Measurements from ENCODE around the gene SLC16A12.
A peak's percentile ranks its signal among the peaks of the same experiment; 100 is the strongest.

SLC16A12 gene

GRCh38 chr10:89438525-89438924 lies 96.9 kb downstream of the SLC16A12 start:
- Histone ChIP-seq H3K9me3 (ENCODE audit: control insufficient read depth, low read length) (no peaks in the 10 kb centered on the region), H2BK15ac (ENCODE audit: low read depth, poor library complexity, severe bottlenecking) (no peak overlapping the region), H3K14ac (ENCODE audit: low read length in 2 of 2) (no peak overlapping the region), H3K79me1 (replicated peaks; ENCODE audit: low read length, poor library complexity, severe bottlenecking) (no peaks in the 10 kb centered on the region), H3K4me3 (ENCODE audit: insufficient read depth in 1 of 2, low read depth in 1 of 2, low read length in 2 of 2) (no peak overlapping the region), H3K18ac (ENCODE audit: low read depth in 1 of 2, low read length in 2 of 2) (peak overlapping the region in 1 of 2 experiments; percentile 18), H3K4me2 (ENCODE audit: low read length, poor library complexity, severe bottlenecking) (no peak overlapping the region), H4K91ac (ENCODE audit: low read length) (no peak overlapping the region), H2BK12ac (ENCODE audit: low read length in 2 of 2) (peak overlapping the region in 1 of 2 experiments; percentile 87), H2BK5ac (ENCODE audit: low read depth, low read length, poor library complexity, severe bottlenecking) (no peak overlapping the region), H2AK5ac (ENCODE audit: low read length, severe bottlenecking) (peak overlapping the region; percentile 46), H3K27me3 (ENCODE audit: control insufficient read depth in 1 of 2, insufficient read depth in 1 of 2, low read length in 2 of 2) (no peaks in the 10 kb centered on the region), H3K36me3 (ENCODE audit: control insufficient read depth in 1 of 2, insufficient read depth in 2 of 2, low read depth in 1 of 2, low read length in 2 of 2) (no peaks in the 10 kb centered on the region), H3K4ac (ENCODE audit: low read depth in 1 of 2, low read length in 2 of 2) (no peak overlapping the region), H3K27ac (ENCODE audit: low read length, poor library complexity, severe bottlenecking) (no peak overlapping the region), H3K9ac (ENCODE audit: low read length) (no peak overlapping the region), H2AFZ (ENCODE audit: low read depth, low read length) (no peak overlapping the region), H2BK120ac (ENCODE audit: low read depth, low read length) (no peak overlapping the region), H3K23ac (ENCODE audit: low read length in 2 of 2) (no peak overlapping the region), H3K4me1 (ENCODE audit: control insufficient read depth, insufficient read depth, low read depth, low read length) (no peaks in the 10 kb centered on the region), H4K8ac (ENCODE audit: low read length) (no peak overlapping the region)
- 52% methylated on average over 4 of the region's 4 CpGs for WGBS
- peak; percentile 57 for DNase-seq

DNA sequence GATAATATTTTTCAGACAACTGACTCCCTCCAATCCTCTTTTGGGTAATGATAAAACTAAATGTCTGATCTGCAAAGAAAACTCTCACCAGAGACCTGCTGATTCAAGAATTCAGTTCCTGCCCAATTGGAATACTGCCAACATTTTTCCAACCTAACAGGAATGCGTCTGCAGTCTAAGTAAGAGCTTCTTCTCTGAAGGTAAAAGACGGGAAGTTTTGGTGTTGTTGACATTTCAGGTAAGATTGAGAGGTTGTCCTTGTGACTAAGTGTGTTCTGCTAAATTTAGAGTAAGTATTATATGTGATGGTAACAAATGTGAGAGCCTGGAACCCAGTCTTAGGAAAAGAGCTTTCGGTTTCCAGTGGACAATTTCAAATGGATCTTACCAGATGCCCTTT lies 103.4 kb downstream of the SLC16A12 start:
- Histone ChIP-seq H3K79me1 (replicated peaks; ENCODE audit: low read length, poor library complexity, severe bottlenecking) (no peaks in the 10 kb centered on the region), H3K4ac (ENCODE audit: low read depth in 1 of 2, low read length in 2 of 2) (no peak overlapping the region), H3K4me1 (ENCODE audit: control insufficient read depth, insufficient read depth, low read depth, low read length) (peaks cover 7% of the 10 kb centered on the region), H3K23ac (ENCODE audit: low read length in 2 of 2) (no peak overlapping the region), H2AK5ac (ENCODE audit: low read length, severe bottlenecking) (no peak overlapping the region), H3K9ac (ENCODE audit: low read length) (no peak overlapping the region), H3K27ac (ENCODE audit: low read length, poor library complexity, severe bottlenecking) (peak overlapping the region; percentile 66), H2AFZ (ENCODE audit: low read depth, low read length) (no peak overlapping the region), H4K8ac (ENCODE audit: low read length) (no peak overlapping the region), H3K4me2 (ENCODE audit: low read length, poor library complexity, severe bottlenecking) (no peak overlapping the region), H3K14ac (ENCODE audit: low read length in 2 of 2) (no peak overlapping the region), H4K91ac (ENCODE audit: low read length) (no peak overlapping the region), H2BK12ac (ENCODE audit: low read length in 2 of 2) (no peak overlapping the region), H3K18ac (ENCODE audit: low read depth in 1 of 2, low read length in 2 of 2) (no peak overlapping the region), H2BK120ac (ENCODE audit: low read depth, low read length) (no peak overlapping the region), H3K9me3 (ENCODE audit: control insufficient read depth, low read length) (no peaks in the 10 kb centered on the region), H2BK15ac (ENCODE audit: low read depth, poor library complexity, severe bottlenecking) (no peak overlapping the region), H2BK5ac (ENCODE audit: low read depth, low read length, poor library complexity, severe bottlenecking) (no peak overlapping the region), H3K4me3 (ENCODE audit: insufficient read depth in 1 of 2, low read depth in 1 of 2, low read length in 2 of 2) (no peak overlapping the region), H3K36me3 (ENCODE audit: control insufficient read depth in 1 of 2, insufficient read depth in 2 of 2, low read depth in 1 of 2, low read length in 2 of 2) (no peaks in the 10 kb centered on the region), H3K27me3 (ENCODE audit: control insufficient read depth in 1 of 2, insufficient read depth in 1 of 2, low read length in 2 of 2) (no peaks in the 10 kb centered on the region)
- DNase-seq = peak; percentile 41
- WGBS = 65% methylated on average over 3 of the region's 3 CpGs

GRCh38 chr10:89428877-89429276 lies 106.5 kb downstream of the SLC16A12 start:
- no peaks in the 10 kb centered on the region for H3K27me3 ChIP-seq (ENCODE audit: control insufficient read depth in 1 of 2, insufficient read depth in 1 of 2, low read length in 2 of 2)
- H2BK120ac ChIP-seq (ENCODE audit: low read depth, low read length) = no peak overlapping the region
- no peaks in the 10 kb centered on the region for H3K79me1 ChIP-seq (replicated peaks; ENCODE audit: low read length, poor library complexity, severe bottlenecking)
- no peak for DNase-seq
- 83% methylated on average over 1 of the region's 1 CpG for WGBS
- no peak overlapping the region for H3K14ac ChIP-seq (ENCODE audit: low read length in 2 of 2)
- H2AK5ac ChIP-seq (ENCODE audit: low read length, severe bottlenecking) = peak overlapping the region; percentile 66
- H2AFZ ChIP-seq (ENCODE audit: low read depth, low read length) = no peak overlapping the region
- H2BK12ac ChIP-seq (ENCODE audit: low read length in 2 of 2) = peak overlapping the region in 1 of 2 experiments; percentile 25
- no peak overlapping the region for H4K8ac ChIP-seq (ENCODE audit: low read length)
- H3K27ac ChIP-seq (ENCODE audit: low read length, poor library complexity, severe bottlenecking) = no peak overlapping the region
- no peak overlapping the region for H3K18ac ChIP-seq (ENCODE audit: low read depth in 1 of 2, low read length in 2 of 2)
- H3K9me3 ChIP-seq (ENCODE audit: control insufficient read depth, low read length) = no peaks in the 10 kb centered on the region
- no peak overlapping the region for H3K4ac ChIP-seq (ENCODE audit: low read depth in 1 of 2, low read length in 2 of 2)
- H3K4me3 ChIP-seq (ENCODE audit: insufficient read depth in 1 of 2, low read depth in 1 of 2, low read length in 2 of 2) = no peak overlapping the region
- H2BK15ac ChIP-seq (ENCODE audit: low read depth, poor library complexity, severe bottlenecking) = no peak overlapping the region
- H3K9ac ChIP-seq (ENCODE audit: low read length) = no peak overlapping the region
- no peaks in the 10 kb centered on the region for H3K36me3 ChIP-seq (ENCODE audit: control insufficient read depth in 1 of 2, insufficient read depth in 2 of 2, low read depth in 1 of 2, low read length in 2 of 2)
- H2BK5ac ChIP-seq (ENCODE audit: low read depth, low read length, poor library complexity, severe bottlenecking) = no peak overlapping the region
- H3K23ac ChIP-seq (ENCODE audit: low read length in 2 of 2) = no peak overlapping the region
- H4K91ac ChIP-seq (ENCODE audit: low read length) = no peak overlapping the region
- H3K4me1 ChIP-seq (ENCODE audit: control insufficient read depth, insufficient read depth, low read depth, low read length) = peaks cover 9% of the 10 kb centered on the region
- no peak overlapping the region for H3K4me2 ChIP-seq (ENCODE audit: low read length, poor library complexity, severe bottlenecking)

- peak overlapping the region; percentile 9 for H3K9ac ChIP-seq (ENCODE audit: low read length)
- peak; percentile 52 for DNase-seq
- no peak overlapping the region for H4K91ac ChIP-seq (ENCODE audit: low read length)
- 22% methylated on average over 4 of the region's 4 CpGs for WGBS
- no peak overlapping the region for H3K4me2 ChIP-seq (ENCODE audit: low read length, poor library complexity, severe bottlenecking)
- no peaks in the 10 kb centered on the region for H3K9me3 ChIP-seq (ENCODE audit: control insufficient read depth, low read length)
- no peak overlapping the region for H2BK12ac ChIP-seq (ENCODE audit: low read length in 2 of 2)
- H3K27ac ChIP-seq (ENCODE audit: low read length, poor library complexity, severe bottlenecking) = no peak overlapping the region
- H3K79me1 ChIP-seq (replicated peaks; ENCODE audit: low read length, poor library complexity, severe bottlenecking) = no peaks in the 10 kb centered on the region
- H3K14ac ChIP-seq (ENCODE audit: low read length in 2 of 2) = no peak overlapping the region
- peak overlapping the region; percentile 69 for H2AK5ac ChIP-seq (ENCODE audit: low read length, severe bottlenecking)
- H3K4me1 ChIP-seq (ENCODE audit: control insufficient read depth, insufficient read depth, low read depth, low read length) = peaks cover 9% of the 10 kb centered on the region
- H3K36me3 ChIP-seq (ENCODE audit: control insufficient read depth in 1 of 2, insufficient read depth in 2 of 2, low read depth in 1 of 2, low read length in 2 of 2) = no peaks in the 10 kb centered on the region
- H3K27me3 ChIP-seq (ENCODE audit: control insufficient read depth in 1 of 2, insufficient read depth in 1 of 2, low read length in 2 of 2) = no peaks in the 10 kb centered on the region
- no peak overlapping the region for H4K8ac ChIP-seq (ENCODE audit: low read length)
- H3K4me3 ChIP-seq (ENCODE audit: insufficient read depth in 1 of 2, low read depth in 1 of 2, low read length in 2 of 2) = no peak overlapping the region
- H3K18ac ChIP-seq (ENCODE audit: low read depth in 1 of 2, low read length in 2 of 2) = no peak overlapping the region
- no peak overlapping the region for H2BK15ac ChIP-seq (ENCODE audit: low read depth, poor library complexity, severe bottlenecking)
- peak overlapping the region in 1 of 2 experiments; percentile 58 for H3K4ac ChIP-seq (ENCODE audit: low read depth in 1 of 2, low read length in 2 of 2)
- H2BK120ac ChIP-seq (ENCODE audit: low read depth, low read length) = peak overlapping the region; percentile 64
- H2BK5ac ChIP-seq (ENCODE audit: low read depth, low read length, poor library complexity, severe bottlenecking) = no peak overlapping the region
- H3K23ac ChIP-seq (ENCODE audit: low read length in 2 of 2) = no peak overlapping the region
- no peak overlapping the region for H2AFZ ChIP-seq (ENCODE audit: low read depth, low read length)
Measured at GRCh38 chr10:89427629-89428028, 107.8 kb downstream of the SLC16A12 start.

Measured in mesenchymal stem cell (in vitro differentiated cells and primary cell).